ENCODE measurements around the gene MYOCOS. TPM values are rescaled to one million over a fixed set of nuclear protein-coding genes. Genes with fewer than 3 reads are reported as not detected.
"Not testable (repeated sequence)": the region's sequence is repeated elsewhere in the genome, so short reads cannot be mapped to it uniquely, and the experiment has no call there.

Gene MYOCOS
- total and polyA plus RNA-seq, 2 donors (not counting 1 experiment from before 2014, with no cell fraction given), result not detected

- no peak overlapping the region for H3K27ac ChIP-seq (ENCODE audit: insufficient read depth, low read length)
- H3K36me3 ChIP-seq (ENCODE audit: control insufficient read depth, insufficient read depth, low read length), result no peaks in the 10 kb centered on the region
- H3K9me3 ChIP-seq (ENCODE audit: control insufficient read depth, insufficient read depth, low read depth, low read length), result no peaks in the 10 kb centered on the region
- no peak overlapping the region for H2AFZ ChIP-seq (ENCODE audit: low read length)
- no peak overlapping the region for H3K4me3 ChIP-seq (replicated peaks in 1 of 4; ENCODE audit: control extremely low read depth in 1 of 4, insufficient read depth in 1 of 4, low read depth in 3 of 4, low read length in 4 of 4)
- no peaks in the 10 kb centered on the region for H3K27me3 ChIP-seq (ENCODE audit: control insufficient read depth, insufficient read depth, low read length)
- no peaks in the 10 kb centered on the region for H3K79me2 ChIP-seq (ENCODE audit: control insufficient read depth, insufficient read depth, low read length)
- TF ChIP-seq, protein P1, sequence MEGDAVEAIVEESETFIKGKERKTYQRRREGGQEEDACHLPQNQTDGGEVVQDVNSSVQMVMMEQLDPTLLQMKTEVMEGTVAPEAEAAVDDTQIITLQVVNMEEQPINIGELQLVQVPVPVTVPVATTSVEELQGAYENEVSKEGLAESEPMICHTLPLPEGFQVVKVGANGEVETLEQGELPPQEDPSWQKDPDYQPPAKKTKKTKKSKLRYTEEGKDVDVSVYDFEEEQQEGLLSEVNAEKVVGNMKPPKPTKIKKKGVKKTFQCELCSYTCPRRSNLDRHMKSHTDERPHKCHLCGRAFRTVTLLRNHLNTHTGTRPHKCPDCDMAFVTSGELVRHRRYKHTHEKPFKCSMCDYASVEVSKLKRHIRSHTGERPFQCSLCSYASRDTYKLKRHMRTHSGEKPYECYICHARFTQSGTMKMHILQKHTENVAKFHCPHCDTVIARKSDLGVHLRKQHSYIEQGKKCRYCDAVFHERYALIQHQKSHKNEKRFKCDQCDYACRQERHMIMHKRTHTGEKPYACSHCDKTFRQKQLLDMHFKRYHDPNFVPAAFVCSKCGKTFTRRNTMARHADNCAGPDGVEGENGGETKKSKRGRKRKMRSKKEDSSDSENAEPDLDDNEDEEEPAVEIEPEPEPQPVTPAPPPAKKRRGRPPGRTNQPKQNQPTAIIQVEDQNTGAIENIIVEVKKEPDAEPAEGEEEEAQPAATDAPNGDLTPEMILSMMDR (conservative IDR thresholded peaks at IDR 0.05 in 1 of 2, IDR thresholded peaks at IDR 0.05 in 1 of 2; ENCODE audit: low read depth in 1 of 2, low read length in 2 of 2), result no peak
- no peak for TF ChIP-seq EZH2 (IDR thresholded peaks at IDR 0.05; ENCODE audit: low read length, missing control alignments)
- H3K4me2 ChIP-seq (ENCODE audit: extremely low read depth, insufficient read depth, low read length), result no peak overlapping the region
- H4K20me1 ChIP-seq (ENCODE audit: control insufficient read depth, extremely low read depth, insufficient read depth, low read length), result no peaks in the 10 kb centered on the region
- H3K9ac ChIP-seq (ENCODE audit: insufficient read depth, low read length), result no peak overlapping the region
- no peak for DNase-seq (ENCODE audit: low read depth in 2 of 2)
- H3K4me1 ChIP-seq (ENCODE audit: control insufficient read depth, extremely low read depth, insufficient read depth, low read length), result no peaks in the 10 kb centered on the region
These were observed 8.8 kb upstream of the MYOCOS start for GRCh38 chr1:171613282-171613681.

GRCh38 chr1:171615122-171615906, 6.7 kb upstream of the MYOCOS start:
- H3K27ac ChIP-seq (ENCODE audit: insufficient read depth, low read length); DNase-seq (ENCODE audit: low read depth in 2 of 2); H4K20me1 ChIP-seq (ENCODE audit: control insufficient read depth, extremely low read depth, insufficient read depth, low read length); H3K4me2 ChIP-seq (ENCODE audit: extremely low read depth, insufficient read depth, low read length); H3K4me1 ChIP-seq (ENCODE audit: control insufficient read depth, extremely low read depth, insufficient read depth, low read length); H2AFZ ChIP-seq (ENCODE audit: low read length); H3K9ac ChIP-seq (ENCODE audit: insufficient read depth, low read length); H3K27me3 ChIP-seq (ENCODE audit: control insufficient read depth, insufficient read depth, low read length); H3K4me3 ChIP-seq (replicated peaks in 1 of 4; ENCODE audit: control extremely low read depth in 1 of 4, insufficient read depth in 1 of 4, low read depth in 3 of 4, low read length in 4 of 4); H3K36me3 ChIP-seq (ENCODE audit: control insufficient read depth, insufficient read depth, low read length); H3K79me2 ChIP-seq (ENCODE audit: control insufficient read depth, insufficient read depth, low read length); H3K9me3 ChIP-seq (ENCODE audit: control insufficient read depth, insufficient read depth, low read depth, low read length): not testable (repeated sequence)

DNA sequence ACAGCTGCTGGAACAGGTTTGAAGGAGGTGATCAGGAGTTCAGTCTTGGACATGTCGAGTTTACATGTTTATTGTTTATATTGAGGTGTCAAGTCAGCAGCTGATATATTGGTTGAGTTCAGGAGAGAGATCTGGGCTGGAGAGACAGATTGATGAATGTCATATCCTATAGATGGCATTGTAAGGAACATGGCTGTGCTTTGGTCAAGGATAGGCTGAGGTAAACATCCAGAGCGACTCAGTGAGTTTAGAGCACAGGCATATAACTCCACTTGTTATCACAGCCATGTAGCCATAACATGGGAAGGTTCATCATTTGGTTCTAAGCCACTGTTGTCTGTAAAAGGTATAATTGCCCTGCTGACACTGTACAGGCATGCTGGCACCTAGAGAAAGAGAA, 5.5 kb upstream of the MYOCOS start:
- Histone ChIP-seq H3K27ac (ENCODE audit: insufficient read depth, low read length) (no peak overlapping the region), H3K9ac (ENCODE audit: insufficient read depth, low read length) (no peak overlapping the region), H2AFZ (ENCODE audit: low read length) (no peak overlapping the region), H3K4me1 (ENCODE audit: control insufficient read depth, extremely low read depth, insufficient read depth, low read length) (no peaks in the 10 kb centered on the region), H3K9me3 (ENCODE audit: control insufficient read depth, insufficient read depth, low read depth, low read length) (no peaks in the 10 kb centered on the region), H4K20me1 (ENCODE audit: control insufficient read depth, extremely low read depth, insufficient read depth, low read length) (no peaks in the 10 kb centered on the region), H3K79me2 (ENCODE audit: control insufficient read depth, insufficient read depth, low read length) (no peaks in the 10 kb centered on the region), H3K4me3 (replicated peaks in 1 of 4; ENCODE audit: control extremely low read depth in 1 of 4, insufficient read depth in 1 of 4, low read depth in 3 of 4, low read length in 4 of 4) (no peak overlapping the region), H3K4me2 (ENCODE audit: extremely low read depth, insufficient read depth, low read length) (no peak overlapping the region), H3K36me3 (ENCODE audit: control insufficient read depth, insufficient read depth, low read length) (no peaks in the 10 kb centered on the region), H3K27me3 (ENCODE audit: control insufficient read depth, insufficient read depth, low read length) (no peaks in the 10 kb centered on the region)
- TF ChIP-seq, protein P1 (conservative IDR thresholded peaks at IDR 0.05 in 1 of 2, IDR thresholded peaks at IDR 0.05 in 1 of 2; ENCODE audit: low read depth in 1 of 2, low read length in 2 of 2), result no peak
- no peak for TF ChIP-seq EZH2 (IDR thresholded peaks at IDR 0.05; ENCODE audit: low read length, missing control alignments)
- no peak for DNase-seq (ENCODE audit: low read depth in 2 of 2)
